ENCODE measurements around the gene COX6A1.
"Not testable (repeated sequence)": the region's sequence is repeated elsewhere in the genome, so short reads cannot be mapped to it uniquely, and the experiment has no call there.

Gene COX6A1

GRCh38 chr12:120428597-120429229 lies 9.2 kb upstream of the COX6A1 start:
- DNase-seq (ENCODE audit: low spot score) = no peak

DNA sequence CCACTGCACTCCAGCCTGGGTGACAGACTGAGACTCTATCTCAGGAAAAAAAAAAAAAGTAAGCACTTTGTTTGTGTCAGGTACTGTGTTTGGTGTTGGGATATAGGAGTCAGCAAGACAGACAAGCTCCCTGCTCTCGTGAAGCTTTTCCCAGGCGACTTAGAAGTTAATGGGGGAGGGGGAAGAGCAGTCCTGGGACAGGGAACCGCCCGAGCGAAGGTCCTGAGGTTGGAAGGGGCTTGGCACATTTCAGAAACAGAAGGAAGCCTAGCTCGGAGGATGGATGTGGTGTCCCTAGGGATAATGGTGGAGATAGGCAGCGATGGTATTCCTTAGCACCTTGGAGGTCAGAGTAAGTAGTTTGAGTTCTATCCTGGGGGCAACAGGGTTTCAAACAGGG lies 8.5 kb upstream of the COX6A1 start:
- DNase-seq (ENCODE audit: low spot score) = no peak

DNA sequence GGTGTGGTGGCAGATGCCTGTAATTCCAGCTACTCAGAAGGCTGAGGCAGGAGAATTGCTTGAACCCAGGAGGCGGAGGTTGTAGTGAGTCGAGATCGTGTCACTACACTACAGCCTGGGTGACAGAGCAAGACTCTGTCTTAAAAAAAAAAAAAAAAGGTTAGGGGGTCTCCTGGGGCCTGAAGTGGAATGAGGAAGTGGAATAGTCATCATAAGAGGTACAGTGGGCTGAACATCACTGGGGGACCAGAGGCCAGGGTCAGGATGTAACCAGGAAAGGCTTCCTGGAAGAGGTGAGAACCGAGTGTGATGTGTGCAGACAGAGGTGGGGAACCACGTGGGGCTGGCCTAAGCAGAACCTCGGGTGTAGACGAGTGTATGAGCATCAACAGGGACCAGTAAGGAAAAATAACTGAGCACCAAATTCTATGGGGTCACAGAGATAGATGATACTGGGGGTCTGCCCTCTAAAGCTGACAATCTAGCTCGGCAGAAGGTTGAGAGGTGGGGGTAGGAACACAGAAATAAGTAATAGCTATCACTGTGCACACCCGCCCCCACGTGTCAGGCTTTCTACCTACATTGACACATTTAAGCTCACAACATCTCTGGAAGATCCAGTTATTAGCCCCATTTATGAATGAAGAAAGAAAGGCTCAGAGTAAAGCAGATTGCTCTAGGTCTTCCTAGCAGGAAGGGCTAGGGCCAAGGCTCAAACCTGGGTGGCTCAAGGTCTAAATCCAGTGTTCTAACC lies 5.0 kb upstream of the COX6A1 start:
- DNase-seq (ENCODE audit: low spot score) = no peak

GRCh38 chr12:120438495-120439198 lies 734 bp downstream of the COX6A1 start:
- DNase-seq (ENCODE audit: low spot score) = no peak

DNA sequence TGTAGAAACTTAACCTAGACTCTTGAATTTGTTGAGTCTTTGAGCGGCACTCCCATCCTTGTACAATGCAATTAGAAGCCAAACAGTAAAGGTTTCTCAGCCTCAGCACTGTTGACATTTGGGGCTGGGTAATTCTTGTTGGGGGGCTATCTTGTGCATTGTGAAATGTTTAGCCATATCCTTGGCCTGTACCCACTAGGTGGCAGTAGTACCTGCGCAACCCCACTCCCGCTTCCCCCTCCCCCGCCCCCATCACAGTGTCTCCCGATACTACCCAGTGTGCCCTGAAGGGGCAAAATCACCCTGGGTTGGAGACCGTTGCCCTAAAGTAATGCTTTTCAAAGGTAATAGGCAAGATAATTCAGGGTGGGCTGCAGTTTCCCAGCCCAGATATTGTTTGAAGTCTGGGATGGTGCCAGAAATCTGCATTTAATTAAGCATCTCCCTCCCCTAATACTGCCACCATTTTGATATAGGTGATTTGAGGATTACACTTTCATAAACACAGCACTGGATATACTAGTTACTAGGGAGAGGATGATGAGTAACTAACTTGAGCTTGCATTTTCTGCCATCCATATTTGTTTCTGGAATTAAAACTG lies 1.8 kb downstream of the COX6A1 start:
- DNase-seq (ENCODE audit: low spot score) = peak; percentile 56

GRCh38 chr12:120444676-120445075 lies 6.8 kb downstream of the COX6A1 start:
- no peak for DNase-seq (ENCODE audit: low spot score)

GRCh38 chr12:120445911-120446843 lies 8.3 kb downstream of the COX6A1 start, which contains the start of the genes GATC and TRIAP1:
TSS of gene GATC (plus strand) at chr12:120446444. CDS start at chr12:120446481, 37 bp downstream.
TSS of gene TRIAP1 (minus strand) at chr12:120446384. CDS start at chr12:120446372, 12 bp downstream.
- DNase-seq (ENCODE audit: low spot score) = peak; percentile 91

DNA sequence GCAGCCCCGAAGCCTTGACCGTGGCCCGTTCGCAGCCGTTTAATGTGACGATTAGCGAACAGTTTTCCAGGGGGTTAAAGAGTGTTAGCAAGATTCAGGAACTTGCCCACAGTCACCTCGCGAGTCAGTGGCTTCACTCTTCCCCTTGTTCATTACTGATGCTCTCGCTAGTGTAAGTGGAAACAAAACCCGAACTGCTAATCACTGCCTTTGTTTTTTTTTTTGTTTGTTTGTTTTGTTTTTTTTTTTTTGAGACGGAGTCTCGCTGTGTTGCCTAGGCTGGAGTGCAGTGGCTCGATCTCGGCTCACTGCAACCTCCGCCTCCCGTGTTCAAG lies 8.9 kb downstream of the COX6A1 start:
- not testable (repeated sequence) for DNase-seq (ENCODE audit: low spot score)

DNA sequence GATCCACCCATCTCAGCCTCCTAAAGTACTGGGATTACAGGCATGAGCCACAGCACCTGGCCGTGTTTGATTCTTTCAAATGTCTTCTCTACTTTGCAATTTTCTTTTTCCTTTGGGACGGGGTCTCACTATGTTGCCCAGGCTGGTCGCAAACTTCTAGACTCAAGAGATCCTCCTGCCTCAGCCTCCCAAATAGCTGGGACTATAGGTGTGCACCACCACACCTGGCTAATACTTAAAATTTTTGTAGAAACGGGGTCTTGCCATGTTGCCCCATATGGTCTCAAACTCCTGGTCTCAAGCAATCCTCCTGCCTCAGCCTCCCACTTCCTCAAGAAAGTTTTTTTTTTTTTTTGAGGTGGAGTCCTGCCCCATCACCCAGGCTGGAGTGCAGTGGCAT lies 10.1 kb downstream of the COX6A1 start:
- no peak for DNase-seq (ENCODE audit: low spot score)

DNA sequence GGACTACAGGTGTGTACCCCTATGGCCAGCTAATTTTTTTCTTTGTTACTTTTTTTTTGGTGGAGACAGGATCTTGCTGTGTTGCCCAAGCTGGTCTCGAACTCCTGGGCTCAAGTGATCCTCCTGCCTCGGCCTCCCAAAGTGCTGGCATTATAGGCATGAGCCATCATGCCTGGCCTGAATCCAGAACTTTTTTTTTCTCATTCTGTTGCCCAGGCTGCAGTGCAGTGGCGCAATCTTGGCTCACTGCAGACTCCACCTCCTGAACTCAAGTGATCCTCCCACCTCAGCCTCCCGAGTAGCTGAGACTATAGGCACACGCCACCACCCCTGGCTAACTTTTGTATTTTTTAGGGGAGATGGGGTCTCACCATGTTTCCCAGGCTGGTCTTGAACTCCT lies 14.6 kb downstream of the COX6A1 start:
- DNase-seq (ENCODE audit: low spot score) = not testable (repeated sequence)

GRCh38 chr12:120453060-120453750 lies 15.3 kb downstream of the COX6A1 start:
- DNase-seq (ENCODE audit: low spot score) = no peak

DNA sequence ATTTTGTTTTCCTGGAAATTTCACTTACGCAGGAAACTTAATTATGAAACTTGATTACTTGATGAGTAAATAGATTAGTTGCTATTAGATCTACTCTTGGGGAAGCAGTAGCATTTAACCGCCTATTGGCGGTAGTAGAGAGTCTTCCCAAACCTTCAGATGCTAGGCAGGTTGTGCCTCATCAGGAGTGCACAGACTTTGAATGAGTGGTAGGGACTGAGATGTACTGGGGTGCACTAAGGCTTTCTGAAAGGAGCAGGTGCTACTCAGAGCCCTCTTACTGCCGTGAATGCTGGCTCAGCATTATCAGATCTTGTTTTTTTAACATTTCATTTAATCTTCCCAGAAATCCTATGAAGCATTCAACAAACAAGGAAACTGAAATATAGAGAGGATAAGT lies 16.1 kb downstream of the COX6A1 start:
- no peak for DNase-seq (ENCODE audit: low spot score)

DNA sequence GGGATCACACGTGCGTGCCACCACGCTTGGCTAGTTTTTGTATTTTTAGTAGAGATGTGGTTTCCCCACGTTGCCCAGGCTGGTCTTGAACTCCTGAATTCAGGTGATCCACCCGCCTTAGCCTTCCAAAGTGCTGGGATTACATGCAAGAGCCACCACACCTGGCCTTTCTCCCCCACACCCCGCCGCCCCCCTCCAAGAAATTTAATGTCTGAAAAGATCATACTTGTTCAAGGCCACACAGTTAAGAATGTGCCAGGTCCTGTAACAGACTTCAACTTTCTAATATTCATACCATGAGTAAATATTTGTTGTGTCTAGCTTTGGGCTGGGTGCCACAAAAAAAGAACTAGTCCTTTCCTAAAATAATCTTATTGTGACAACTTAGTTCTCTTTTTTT lies 17.4 kb downstream of the COX6A1 start:
- DNase-seq (ENCODE audit: low spot score) = no peak

- no peak for DNase-seq (ENCODE audit: low spot score)
These were observed 19.2 kb downstream of the COX6A1 start for GRCh38 chr12:120457133-120457532.

GRCh38 chr12:120460157-120460556 lies 22.2 kb downstream of the COX6A1 start:
- no peak for DNase-seq (ENCODE audit: low spot score)

- no peak for DNase-seq (ENCODE audit: low spot score)
These were observed 24.3 kb downstream of the COX6A1 start for GRCh38 chr12:120462099-120462640.

DNA sequence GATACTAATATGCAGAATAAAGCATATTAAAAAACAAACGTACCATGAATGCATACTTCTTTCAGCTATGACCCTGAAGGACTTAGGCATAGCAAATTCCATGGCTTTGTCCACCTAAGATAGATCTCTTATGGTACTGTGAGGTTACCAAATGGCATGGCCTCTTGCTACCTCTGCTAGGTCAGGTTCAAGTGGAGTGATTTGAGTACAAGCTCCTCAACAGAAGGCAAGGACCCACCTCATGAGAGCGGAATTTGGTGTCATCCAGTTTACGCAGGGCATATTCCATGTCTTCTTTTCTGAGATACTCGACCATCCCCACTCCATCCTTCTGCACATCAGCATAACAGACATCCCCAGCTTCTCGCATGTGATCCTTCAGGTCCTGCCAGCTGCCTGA lies 25.8 kb downstream of the COX6A1 start:
- DNase-seq (ENCODE audit: low spot score) = no peak

- DNase-seq (ENCODE audit: low spot score) = no peak
These were observed 27.8 kb downstream of the COX6A1 start for GRCh38 chr12:120465756-120466155.

DNA sequence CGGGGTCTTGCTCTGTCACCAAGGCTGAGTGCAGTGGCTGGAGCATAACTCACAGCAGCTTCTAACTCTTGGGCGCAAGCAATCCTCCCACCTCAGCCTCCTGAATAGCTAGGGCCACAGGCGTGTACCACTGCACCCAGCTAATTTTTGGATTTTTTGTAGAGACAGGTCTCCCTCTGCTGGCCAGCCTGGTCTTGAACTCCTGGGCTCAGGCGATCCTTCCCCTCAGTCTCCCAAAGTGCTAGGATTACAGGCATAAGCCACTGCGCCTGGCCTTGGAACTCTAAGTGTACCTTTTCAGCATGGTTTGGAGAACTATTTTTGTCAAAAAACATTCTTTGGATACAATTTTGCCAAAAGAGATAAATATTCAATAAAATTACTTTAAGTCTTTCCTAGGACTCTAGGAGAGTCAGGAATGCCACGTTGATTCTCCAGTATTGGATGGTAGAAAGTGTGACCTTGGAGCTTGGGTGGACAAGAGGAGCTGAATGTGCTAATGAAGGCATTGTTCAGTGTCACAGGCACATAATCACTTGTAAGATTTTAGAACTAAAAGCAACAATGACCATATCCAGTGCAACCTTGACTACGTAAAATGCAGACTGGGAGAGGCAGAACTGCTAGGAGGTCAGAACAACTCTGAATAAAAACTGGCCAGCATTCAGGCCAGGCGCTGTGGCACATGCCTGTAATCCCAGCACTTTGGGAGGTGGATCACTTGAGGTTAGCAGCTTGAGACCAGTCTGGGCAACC lies 28.8 kb downstream of the COX6A1 start:
- DNase-seq (ENCODE audit: low spot score) = peak; percentile 40

- no peak for DNase-seq (ENCODE audit: low spot score)
These were observed 29.5 kb downstream of the COX6A1 start for GRCh38 chr12:120467439-120467838.
